Measurements from ENCODE around the gene SNRNP48.

The SNRNP48 gene

GRCh38 chr6:7642791-7643190 lies 52.8 kb downstream of the SNRNP48 start:
- no peak for DNase-seq (ENCODE audit: low read depth in 2 of 2)

- DNase-seq (ENCODE audit: low read depth in 2 of 2) = no peak
These were observed 54.4 kb downstream of the SNRNP48 start for GRCh38 chr6:7644417-7644816.

- DNase-seq (ENCODE audit: low read depth in 2 of 2) = no peak
These were observed 56.4 kb downstream of the SNRNP48 start for GRCh38 chr6:7646394-7646793.

- DNase-seq (ENCODE audit: low read depth in 2 of 2) = no peak
These were observed 57.5 kb downstream of the SNRNP48 start for GRCh38 chr6:7647504-7647903.

- DNase-seq (ENCODE audit: low read depth in 2 of 2) = no peak
These were observed 59.2 kb downstream of the SNRNP48 start for GRCh38 chr6:7649037-7649810.

- no peak for DNase-seq (ENCODE audit: low read depth in 2 of 2)
These were observed 60.9 kb downstream of the SNRNP48 start for GRCh38 chr6:7650878-7651277.

- no peak for DNase-seq (ENCODE audit: low read depth in 2 of 2)
These were observed 63.0 kb downstream of the SNRNP48 start for GRCh38 chr6:7652957-7653356.

GRCh38 chr6:7656355-7656754 lies 66.4 kb downstream of the SNRNP48 start:
- DNase-seq (ENCODE audit: low read depth in 2 of 2) = no peak

GRCh38 chr6:7658543-7658942 lies 68.5 kb downstream of the SNRNP48 start:
- no peak for DNase-seq (ENCODE audit: low read depth in 2 of 2)

- no peak for DNase-seq (ENCODE audit: low read depth in 2 of 2)
These were observed 71.4 kb downstream of the SNRNP48 start for GRCh38 chr6:7661364-7661763.

Measured in stimulated activated CD8-positive, alpha-beta memory T cell treated with anti-CD3 and anti-CD28 coated beads, Interleukin-7, amount 100 ng/mL, for 1 hour (primary cell).